Measurements from ENCODE around the gene MDN1. TPM values are rescaled to one million over a fixed set of nuclear protein-coding genes. Genes with fewer than 3 reads are reported as not detected.

Gene MDN1
- total RNA-seq, 1 donor = 21.4 TPM

DNA sequence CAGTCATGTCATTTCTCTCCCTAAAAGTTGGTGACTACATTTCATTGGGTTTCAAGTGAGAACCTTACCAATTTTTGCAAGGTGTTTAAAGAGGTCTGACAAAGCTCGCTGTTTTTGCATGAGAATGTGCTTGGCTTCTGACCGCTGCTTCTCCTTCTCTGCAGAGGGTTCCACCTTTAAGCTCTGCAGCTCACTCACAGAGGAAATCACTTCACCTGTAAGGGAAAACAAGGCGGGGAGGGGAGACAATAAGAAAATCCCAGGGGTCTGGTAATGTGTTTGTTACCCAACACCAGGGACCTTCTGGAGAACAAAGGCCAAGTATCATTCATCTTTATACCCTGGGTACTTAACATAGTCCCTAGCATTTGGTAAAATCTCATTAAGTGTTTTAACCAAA is 141.1 kb downstream of the MDN1 start:
- no peaks in the 10 kb centered on the region for H4K20me1 ChIP-seq (ENCODE audit: insufficient read depth, low read length)
- H3K27me3 ChIP-seq (ENCODE audit: insufficient read depth, low read length) = no peaks in the 10 kb centered on the region
- peaks cover 55% of the 10 kb centered on the region for H3K36me3 ChIP-seq (ENCODE audit: insufficient read depth, low read length)
- TF ChIP-seq, protein P1, sequence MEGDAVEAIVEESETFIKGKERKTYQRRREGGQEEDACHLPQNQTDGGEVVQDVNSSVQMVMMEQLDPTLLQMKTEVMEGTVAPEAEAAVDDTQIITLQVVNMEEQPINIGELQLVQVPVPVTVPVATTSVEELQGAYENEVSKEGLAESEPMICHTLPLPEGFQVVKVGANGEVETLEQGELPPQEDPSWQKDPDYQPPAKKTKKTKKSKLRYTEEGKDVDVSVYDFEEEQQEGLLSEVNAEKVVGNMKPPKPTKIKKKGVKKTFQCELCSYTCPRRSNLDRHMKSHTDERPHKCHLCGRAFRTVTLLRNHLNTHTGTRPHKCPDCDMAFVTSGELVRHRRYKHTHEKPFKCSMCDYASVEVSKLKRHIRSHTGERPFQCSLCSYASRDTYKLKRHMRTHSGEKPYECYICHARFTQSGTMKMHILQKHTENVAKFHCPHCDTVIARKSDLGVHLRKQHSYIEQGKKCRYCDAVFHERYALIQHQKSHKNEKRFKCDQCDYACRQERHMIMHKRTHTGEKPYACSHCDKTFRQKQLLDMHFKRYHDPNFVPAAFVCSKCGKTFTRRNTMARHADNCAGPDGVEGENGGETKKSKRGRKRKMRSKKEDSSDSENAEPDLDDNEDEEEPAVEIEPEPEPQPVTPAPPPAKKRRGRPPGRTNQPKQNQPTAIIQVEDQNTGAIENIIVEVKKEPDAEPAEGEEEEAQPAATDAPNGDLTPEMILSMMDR (IDR thresholded peaks at IDR 0.05; ENCODE audit: extremely low read depth, low read depth, low read length) = no peak
- no peak for DNase-seq (ENCODE audit: insufficient read length, low spot score, missing footprints)
- no peaks in the 10 kb centered on the region for H3K79me2 ChIP-seq (ENCODE audit: insufficient read depth, low read length)
- H3K4me3 ChIP-seq (ENCODE audit: insufficient read depth, low read length) = no peak overlapping the region
- H3K4me1 ChIP-seq (ENCODE audit: insufficient read depth, low read length) = no peaks in the 10 kb centered on the region
- no peak overlapping the region for H2AFZ ChIP-seq (ENCODE audit: low read length)
- H3K4me2 ChIP-seq (ENCODE audit: insufficient read depth, low read length) = no peak overlapping the region
- H3K9me3 ChIP-seq (ENCODE audit: low read depth, low read length) = no peaks in the 10 kb centered on the region
- no peak overlapping the region for H3K27ac ChIP-seq (ENCODE audit: low read depth, low read length)

DNA sequence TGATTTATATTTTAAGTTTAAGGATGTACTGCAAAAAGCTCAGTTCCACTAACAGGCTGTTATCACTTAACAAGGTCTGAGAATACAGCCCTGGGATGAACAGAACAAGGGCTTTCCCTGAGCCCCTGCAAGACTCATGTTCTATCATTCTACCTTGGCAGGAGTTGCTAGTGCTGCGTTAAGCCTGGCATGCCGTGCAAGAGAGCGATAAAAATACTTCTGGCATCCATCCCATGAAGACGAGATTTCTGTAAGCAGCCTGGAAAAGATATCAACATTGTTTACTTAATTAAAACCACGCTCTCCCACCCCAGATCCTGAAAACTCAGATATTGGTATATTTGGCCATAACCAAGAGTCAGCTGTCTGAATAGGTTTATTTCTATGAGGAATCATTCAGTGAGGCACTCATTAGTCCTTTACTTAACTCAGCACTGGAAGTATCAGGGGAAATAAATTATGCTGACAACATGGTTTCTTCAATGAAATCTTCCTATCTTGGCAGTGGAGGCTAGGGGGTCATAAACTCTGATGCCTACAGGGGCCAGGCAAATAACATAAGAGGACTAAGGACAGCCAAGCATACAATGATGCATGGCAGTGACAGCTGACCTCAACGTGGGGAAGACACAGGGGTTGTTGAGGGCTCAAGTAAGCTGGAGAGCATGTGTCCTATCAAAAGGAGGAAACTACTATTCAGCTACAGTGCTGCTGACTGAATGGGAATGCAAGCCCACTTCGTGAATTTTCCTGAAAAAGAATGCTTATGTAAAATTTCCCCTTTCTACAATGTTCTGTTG is 143.4 kb downstream of the MDN1 start:
- peaks cover 70% of the 10 kb centered on the region for H3K36me3 ChIP-seq (ENCODE audit: insufficient read depth, low read length)
- H3K9me3 ChIP-seq (ENCODE audit: low read depth, low read length) = no peaks in the 10 kb centered on the region
- H3K27me3 ChIP-seq (ENCODE audit: insufficient read depth, low read length) = no peaks in the 10 kb centered on the region
- H3K27ac ChIP-seq (ENCODE audit: low read depth, low read length) = no peak overlapping the region
- H4K20me1 ChIP-seq (ENCODE audit: insufficient read depth, low read length) = no peaks in the 10 kb centered on the region
- DNase-seq (ENCODE audit: insufficient read length, low spot score, missing footprints) = no peak
- no peaks in the 10 kb centered on the region for H3K4me1 ChIP-seq (ENCODE audit: insufficient read depth, low read length)
- TF ChIP-seq, protein P1 (IDR thresholded peaks at IDR 0.05; ENCODE audit: extremely low read depth, low read depth, low read length) = no peak
- no peak overlapping the region for H3K4me3 ChIP-seq (ENCODE audit: insufficient read depth, low read length)
- no peaks in the 10 kb centered on the region for H3K79me2 ChIP-seq (ENCODE audit: insufficient read depth, low read length)
- no peak overlapping the region for H2AFZ ChIP-seq (ENCODE audit: low read length)
- no peak overlapping the region for H3K4me2 ChIP-seq (ENCODE audit: insufficient read depth, low read length)

DNA sequence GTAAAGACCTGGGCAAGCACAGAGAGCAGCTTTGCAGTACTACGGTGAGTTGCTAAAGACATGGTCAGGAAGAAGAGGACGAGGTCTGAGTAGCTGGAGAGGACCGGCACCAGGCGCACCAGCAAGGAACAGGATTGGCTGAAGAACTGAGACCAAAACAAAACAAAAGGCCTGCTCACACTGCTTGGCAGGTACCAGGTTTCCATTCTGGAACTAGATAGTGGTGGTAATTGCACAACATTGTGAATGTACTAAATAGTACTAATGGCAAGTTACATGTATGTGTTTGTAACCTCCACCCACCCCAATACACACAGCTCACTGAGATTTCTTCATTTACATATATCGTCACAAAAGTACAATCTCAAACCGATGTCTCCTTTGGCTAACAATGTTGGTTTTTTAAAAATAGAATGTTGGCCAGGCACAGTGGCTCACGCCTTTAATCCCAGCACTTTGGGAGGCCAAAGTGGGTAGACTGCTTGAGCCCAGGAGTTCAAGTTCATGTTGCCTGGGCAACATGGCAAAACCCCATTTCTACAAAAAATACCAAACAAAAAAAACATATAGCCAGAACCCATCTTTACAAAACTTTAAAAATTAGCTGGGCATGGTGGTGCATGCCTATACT is 148.5 kb downstream of the MDN1 start:
- Histone ChIP-seq H3K27ac (ENCODE audit: low read depth, low read length) (no peak overlapping the region), H3K79me2 (ENCODE audit: insufficient read depth, low read length) (no peaks in the 10 kb centered on the region), H3K27me3 (ENCODE audit: insufficient read depth, low read length) (no peaks in the 10 kb centered on the region), H3K4me3 (ENCODE audit: insufficient read depth, low read length) (no peak overlapping the region), H3K4me1 (ENCODE audit: insufficient read depth, low read length) (no peaks in the 10 kb centered on the region), H2AFZ (ENCODE audit: low read length) (no peak overlapping the region), H3K36me3 (ENCODE audit: insufficient read depth, low read length) (peaks cover 54% of the 10 kb centered on the region), H3K4me2 (ENCODE audit: insufficient read depth, low read length) (no peak overlapping the region), H3K9me3 (ENCODE audit: low read depth, low read length) (no peaks in the 10 kb centered on the region), H4K20me1 (ENCODE audit: insufficient read depth, low read length) (no peaks in the 10 kb centered on the region)
- TF ChIP-seq, protein P1 (IDR thresholded peaks at IDR 0.05; ENCODE audit: extremely low read depth, low read depth, low read length) = no peak
- no peak for DNase-seq (ENCODE audit: insufficient read length, low spot score, missing footprints)

DNA sequence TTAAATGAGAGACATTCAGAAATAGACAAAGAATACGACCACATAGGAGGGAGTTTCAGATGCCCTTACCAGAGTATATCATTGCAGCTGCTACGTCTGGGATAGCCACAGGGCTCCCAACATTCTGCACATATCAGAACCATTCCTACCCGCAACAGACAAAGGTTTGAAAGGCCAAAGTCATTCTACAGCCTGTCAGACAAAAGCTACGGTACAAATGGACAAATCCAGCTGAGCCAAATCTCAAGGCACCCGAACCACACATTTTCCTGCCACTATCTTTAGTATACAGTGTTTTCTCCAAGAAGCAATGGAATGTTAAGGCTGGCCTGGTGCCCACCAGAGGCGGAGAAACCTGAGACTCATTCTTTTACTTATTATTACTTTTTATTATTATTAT is 150.6 kb downstream of the MDN1 start:
- Histone ChIP-seq H3K36me3 (ENCODE audit: insufficient read depth, low read length) (peaks cover 42% of the 10 kb centered on the region), H3K9me3 (ENCODE audit: low read depth, low read length) (no peaks in the 10 kb centered on the region), H3K27me3 (ENCODE audit: insufficient read depth, low read length) (no peaks in the 10 kb centered on the region), H3K4me3 (ENCODE audit: insufficient read depth, low read length) (no peak overlapping the region), H4K20me1 (ENCODE audit: insufficient read depth, low read length) (no peaks in the 10 kb centered on the region), H3K27ac (ENCODE audit: low read depth, low read length) (no peak overlapping the region), H3K4me1 (ENCODE audit: insufficient read depth, low read length) (no peaks in the 10 kb centered on the region), H2AFZ (ENCODE audit: low read length) (no peak overlapping the region), H3K4me2 (ENCODE audit: insufficient read depth, low read length) (no peak overlapping the region), H3K79me2 (ENCODE audit: insufficient read depth, low read length) (no peaks in the 10 kb centered on the region)
- TF ChIP-seq, protein P1 (IDR thresholded peaks at IDR 0.05; ENCODE audit: extremely low read depth, low read depth, low read length) = no peak
- DNase-seq (ENCODE audit: insufficient read length, low spot score, missing footprints) = no peak

Measured in osteoblast (primary cell).